HG03159 (cell line): ENCODE data around the gene MFNG.

Experiments used
- ATAC-seq: cut with Tn5 transposase; IDR thresholded peaks from one replicate; pipeline ENCODE4 v1.9.1; 2021; ENCODE audit warnings: mild to moderate bottlenecking, moderate library complexity; ENCODE audit not compliant: unreplicated experiment

MFNG gene

GRCh38 chr22:37514526-37515051, 28.4 kb upstream of the MFNG start:
- no peak for ATAC-seq

- no peak for ATAC-seq
Observed at GRCh38 chr22:37511395-37512104, 25.4 kb upstream of the MFNG start.

- no peak for ATAC-seq
Observed at GRCh38 chr22:37510091-37510490, 23.9 kb upstream of the MFNG start.

GRCh38 chr22:37509059-37509860, 23.1 kb upstream of the MFNG start:
- ATAC-seq = no peak

- ATAC-seq = no peak
Observed at GRCh38 chr22:37508431-37508992, 22.3 kb upstream of the MFNG start.

GRCh38 chr22:37507731-37508130, 21.5 kb upstream of the MFNG start:
- ATAC-seq = no peak

GRCh38 chr22:37505989-37506388, 19.8 kb upstream of the MFNG start:
- no peak for ATAC-seq

GRCh38 chr22:37505565-37505964, 19.4 kb upstream of the MFNG start:
- no peak for ATAC-seq

GRCh38 chr22:37504964-37505363, 18.8 kb upstream of the MFNG start:
- ATAC-seq = no peak

- ATAC-seq = no peak
Observed at GRCh38 chr22:37503850-37504249, 17.7 kb upstream of the MFNG start.

GRCh38 chr22:37503183-37503683, 17.0 kb upstream of the MFNG start:
- no peak for ATAC-seq

GRCh38 chr22:37502342-37503182, 16.4 kb upstream of the MFNG start:
- ATAC-seq = no peak

GRCh38 chr22:37501610-37502341, 15.6 kb upstream of the MFNG start:
- no peak for ATAC-seq

GRCh38 chr22:37500745-37501609, 14.8 kb upstream of the MFNG start:
- no peak for ATAC-seq

- ATAC-seq = no peak
Observed at GRCh38 chr22:37499789-37500540, 13.8 kb upstream of the MFNG start.

GRCh38 chr22:37499027-37499707, 13.0 kb upstream of the MFNG start:
- no peak for ATAC-seq

- no peak for ATAC-seq
Observed at GRCh38 chr22:37498289-37498909, 12.2 kb upstream of the MFNG start.
